Stimulated activated effector memory CD8-positive, alpha-beta T cell treated with anti-CD3 and anti-CD28 coated beads, Interleukin-12 subunit alpha, Interleukin-12 subunit beta, amount 100 ng/mL, for 72 hours (primary cell): Measurements from ENCODE around the gene SMAD7.

Experiments used
- ATAC-seq: fragments of 150-1000 bp; cut with Tn5 transposase; 2 replicates; pipeline ENCODE4 v1.10.0; 2021
- DNase-seq, 2 donors: peaks; one replicate each; pipeline ENCODE4 v3.0.0; 2021 to 2022; ENCODE audit warnings: low spot score in 2 of 2
- H3K27ac Mint-ChIP-seq: one replicate; pipeline ENCODE4 v1.8.0; 2022; ENCODE audit warnings: mild to moderate bottlenecking, mixed read lengths
- H3K36me3 Mint-ChIP-seq: one replicate; pipeline ENCODE4 v1.8.0; 2022; ENCODE audit warnings: mild to moderate bottlenecking, mixed read lengths
- H3K4me1 Mint-ChIP-seq: one replicate; pipeline ENCODE4 v1.8.0; 2022; ENCODE audit warnings: mixed read lengths
- H3K4me3 Mint-ChIP-seq: one replicate; pipeline ENCODE4 v1.8.0; 2022; ENCODE audit warnings: mild to moderate bottlenecking, mixed read lengths
- H3K9me3 Mint-ChIP-seq: one replicate; pipeline ENCODE4 v1.8.0; 2022; ENCODE audit warnings: mixed read lengths

SMAD7 gene

GRCh38 chr18:48990481-48991318 lies 39.9 kb upstream of the SMAD7 start:
- Mint-ChIP-seq H3K4me3 (no peak overlapping the region), H3K4me1 (peaks cover 16% of the 10 kb centered on the region), H3K36me3 (no peaks in the 10 kb centered on the region), H3K27ac (peak overlapping the region; percentile 43), H3K9me3 (no peaks in the 10 kb centered on the region)
- ATAC-seq = no peak
- DNase-seq = no peak

DNA sequence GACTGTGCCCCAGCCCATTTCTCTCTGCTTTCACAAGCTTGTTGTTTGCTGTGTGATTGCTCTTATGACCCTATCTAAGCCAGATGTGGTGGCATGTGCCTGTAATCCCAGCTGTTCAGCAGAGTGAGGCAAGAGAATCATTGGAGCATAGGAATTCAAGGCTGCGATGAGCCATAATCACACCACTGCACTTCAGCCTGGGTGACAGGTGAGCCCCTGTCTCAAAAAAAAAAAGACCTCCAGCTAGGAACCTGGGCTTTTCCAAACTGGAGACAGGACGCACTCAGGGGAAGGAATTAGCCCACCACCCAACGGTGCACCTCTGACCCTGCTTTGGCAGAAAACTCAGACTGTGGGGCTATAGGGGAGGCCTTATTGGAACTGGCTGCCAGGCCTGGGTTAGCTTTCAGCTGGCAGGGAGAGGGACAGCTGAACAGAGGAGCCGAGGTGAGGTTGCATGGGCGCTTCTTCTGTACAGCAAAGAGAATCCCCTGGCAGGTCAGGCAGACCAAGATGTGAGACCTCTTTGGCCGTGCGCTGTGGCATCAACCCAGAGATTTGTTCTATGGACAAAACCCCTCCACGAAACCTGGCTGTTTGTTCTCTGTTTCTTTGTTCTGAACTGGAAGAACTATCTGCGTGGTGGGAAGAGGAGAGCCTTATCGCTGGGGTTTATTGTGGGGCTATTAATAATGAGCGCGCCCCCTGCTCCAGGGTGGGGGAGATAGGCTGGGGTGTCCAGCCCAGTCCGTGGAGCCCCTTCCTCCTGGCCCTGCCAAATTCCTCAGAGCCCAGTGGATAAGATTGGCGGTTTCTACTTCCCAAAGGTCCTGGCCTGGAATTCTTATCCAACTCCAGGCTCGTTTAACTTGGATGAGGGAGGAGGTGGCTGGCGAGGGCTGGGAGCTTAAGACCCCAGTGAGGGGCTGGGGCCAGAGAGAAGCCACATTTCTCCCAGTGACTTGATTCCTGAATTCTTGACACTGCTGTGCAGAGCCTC lies 38.8 kb upstream of the SMAD7 start:
- H3K27ac Mint-ChIP-seq = peak overlapping the region; percentile 43
- no peaks in the 10 kb centered on the region for H3K9me3 Mint-ChIP-seq
- no peak overlapping the region for H3K4me3 Mint-ChIP-seq
- DNase-seq = no peak
- H3K4me1 Mint-ChIP-seq = peaks cover 16% of the 10 kb centered on the region
- no peaks in the 10 kb centered on the region for H3K36me3 Mint-ChIP-seq
- ATAC-seq = no peak

DNA sequence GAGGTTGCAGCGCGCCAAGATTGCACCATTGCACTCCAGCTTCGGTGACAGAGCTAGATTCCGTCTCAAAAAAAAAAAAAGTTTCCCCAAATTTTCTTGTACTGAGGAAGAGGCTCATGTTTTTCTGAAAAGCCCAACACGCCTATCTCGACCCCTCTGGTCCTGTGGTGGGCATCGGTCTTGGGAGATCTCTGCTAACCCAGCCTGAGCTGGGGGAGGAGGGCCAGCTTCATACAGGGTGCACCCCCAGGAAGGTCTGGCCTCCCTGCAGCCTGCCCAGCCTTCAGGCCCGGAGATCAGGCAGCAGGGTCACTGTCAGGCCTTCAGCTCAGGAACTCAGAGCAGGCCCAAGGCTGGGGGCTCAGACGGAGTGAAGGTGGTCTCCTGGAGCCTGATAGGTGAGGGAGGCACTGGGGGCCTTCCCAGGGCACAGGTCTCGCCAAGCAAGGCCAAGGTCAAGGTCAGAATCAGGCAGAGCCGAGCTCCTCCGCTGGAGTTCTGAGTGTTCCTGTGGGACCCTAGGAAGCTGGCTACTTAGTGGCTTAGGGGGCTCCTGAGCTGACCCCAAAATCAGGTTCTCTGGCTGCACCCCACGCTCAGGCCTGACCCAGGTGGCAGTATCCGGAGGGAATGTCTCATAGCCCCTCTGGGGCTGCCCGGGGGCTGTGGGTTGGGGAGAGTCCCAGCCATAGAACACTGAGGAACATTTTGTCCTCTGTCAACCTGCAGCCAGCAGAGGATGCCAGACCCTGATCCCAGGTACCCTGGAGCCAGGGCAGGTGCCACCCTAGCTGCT lies 37.9 kb upstream of the SMAD7 start:
- DNase-seq (no peak), ATAC-seq (no peak)
- Mint-ChIP-seq H3K4me1 (peaks cover 16% of the 10 kb centered on the region), H3K4me3 (no peak overlapping the region), H3K9me3 (no peaks in the 10 kb centered on the region), H3K36me3 (no peaks in the 10 kb centered on the region), H3K27ac (no peak overlapping the region)

GRCh38 chr18:48987821-48988220 lies 37.1 kb upstream of the SMAD7 start:
- H3K36me3 Mint-ChIP-seq = no peaks in the 10 kb centered on the region
- no peak overlapping the region for H3K4me3 Mint-ChIP-seq
- no peaks in the 10 kb centered on the region for H3K9me3 Mint-ChIP-seq
- peaks cover 14% of the 10 kb centered on the region for H3K4me1 Mint-ChIP-seq
- H3K27ac Mint-ChIP-seq = no peak overlapping the region
- ATAC-seq = no peak
- DNase-seq = no peak

GRCh38 chr18:48986851-48987761 lies 36.3 kb upstream of the SMAD7 start:
- ATAC-seq (no peak), DNase-seq (no peak)
- Mint-ChIP-seq H3K9me3 (no peaks in the 10 kb centered on the region), H3K27ac (no peak overlapping the region), H3K4me1 (peaks cover 12% of the 10 kb centered on the region), H3K4me3 (no peak overlapping the region), H3K36me3 (no peaks in the 10 kb centered on the region)

DNA sequence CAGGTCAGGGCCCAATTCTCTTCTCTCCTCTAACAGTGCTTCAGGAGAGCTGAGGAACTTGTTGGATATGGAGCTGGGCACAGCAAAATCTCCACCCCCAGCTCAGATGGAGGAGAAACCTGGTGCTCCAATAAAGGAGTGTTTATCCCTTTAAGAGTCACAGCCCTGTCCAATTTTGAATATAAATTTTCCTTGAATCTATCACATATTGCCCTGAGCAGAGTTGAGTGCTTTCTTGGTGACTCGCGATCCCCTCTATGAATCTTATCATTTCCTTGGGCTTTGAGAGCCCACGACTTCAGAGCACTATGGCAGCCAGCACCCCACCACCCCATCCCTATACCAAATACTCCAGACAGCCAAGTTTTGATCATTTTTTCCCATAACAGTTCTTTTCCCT lies 34.4 kb upstream of the SMAD7 start:
- Mint-ChIP-seq H3K9me3 (no peaks in the 10 kb centered on the region), H3K36me3 (no peaks in the 10 kb centered on the region), H3K27ac (no peak overlapping the region), H3K4me3 (no peak overlapping the region), H3K4me1 (peaks cover 9% of the 10 kb centered on the region)
- no peak for ATAC-seq
- no peak for DNase-seq

DNA sequence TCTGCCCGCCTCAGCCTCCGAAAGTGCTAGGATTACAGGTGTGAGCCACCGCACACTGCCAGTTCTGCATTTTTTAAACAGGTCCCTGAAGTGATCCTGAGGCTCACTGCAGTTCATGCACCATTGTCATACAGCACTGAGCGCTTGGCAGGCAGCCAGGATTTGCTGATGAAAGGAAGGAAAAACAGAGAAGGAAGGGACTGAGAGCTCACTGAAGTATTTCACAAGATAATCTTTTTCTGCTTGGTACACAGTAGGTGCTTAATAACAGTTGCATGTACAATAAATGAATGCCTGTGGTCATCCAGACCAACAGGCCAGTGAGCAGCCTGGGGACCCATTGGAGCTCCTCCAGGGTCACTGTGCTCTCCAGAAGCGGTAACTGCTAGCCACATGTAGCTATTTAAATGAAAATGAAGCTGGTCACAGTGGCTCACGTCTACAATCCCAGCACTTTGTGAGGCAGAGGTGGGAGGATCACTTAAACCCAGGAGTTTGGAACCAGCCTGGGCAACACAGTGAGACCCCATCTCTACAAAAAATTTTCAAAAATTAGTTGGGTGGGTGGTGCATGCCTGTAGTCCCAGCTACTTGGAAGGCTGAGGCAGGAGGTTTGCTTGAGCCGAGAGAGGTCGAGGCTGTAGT lies 33.1 kb upstream of the SMAD7 start:
- no peak overlapping the region for H3K4me3 Mint-ChIP-seq
- H3K27ac Mint-ChIP-seq = no peak overlapping the region
- peaks cover 20% of the 10 kb centered on the region for H3K4me1 Mint-ChIP-seq
- no peaks in the 10 kb centered on the region for H3K9me3 Mint-ChIP-seq
- no peak for ATAC-seq
- DNase-seq = no peak
- peaks cover 5% of the 10 kb centered on the region for H3K36me3 Mint-ChIP-seq

- H3K4me1 Mint-ChIP-seq = peaks cover 28% of the 10 kb centered on the region
- no peaks in the 10 kb centered on the region for H3K9me3 Mint-ChIP-seq
- peaks cover 5% of the 10 kb centered on the region for H3K36me3 Mint-ChIP-seq
- DNase-seq = no peak
- no peak for ATAC-seq
- no peak overlapping the region for H3K4me3 Mint-ChIP-seq
- H3K27ac Mint-ChIP-seq = no peak overlapping the region
Measured at GRCh38 chr18:48982266-48982665, 31.5 kb upstream of the SMAD7 start.

DNA sequence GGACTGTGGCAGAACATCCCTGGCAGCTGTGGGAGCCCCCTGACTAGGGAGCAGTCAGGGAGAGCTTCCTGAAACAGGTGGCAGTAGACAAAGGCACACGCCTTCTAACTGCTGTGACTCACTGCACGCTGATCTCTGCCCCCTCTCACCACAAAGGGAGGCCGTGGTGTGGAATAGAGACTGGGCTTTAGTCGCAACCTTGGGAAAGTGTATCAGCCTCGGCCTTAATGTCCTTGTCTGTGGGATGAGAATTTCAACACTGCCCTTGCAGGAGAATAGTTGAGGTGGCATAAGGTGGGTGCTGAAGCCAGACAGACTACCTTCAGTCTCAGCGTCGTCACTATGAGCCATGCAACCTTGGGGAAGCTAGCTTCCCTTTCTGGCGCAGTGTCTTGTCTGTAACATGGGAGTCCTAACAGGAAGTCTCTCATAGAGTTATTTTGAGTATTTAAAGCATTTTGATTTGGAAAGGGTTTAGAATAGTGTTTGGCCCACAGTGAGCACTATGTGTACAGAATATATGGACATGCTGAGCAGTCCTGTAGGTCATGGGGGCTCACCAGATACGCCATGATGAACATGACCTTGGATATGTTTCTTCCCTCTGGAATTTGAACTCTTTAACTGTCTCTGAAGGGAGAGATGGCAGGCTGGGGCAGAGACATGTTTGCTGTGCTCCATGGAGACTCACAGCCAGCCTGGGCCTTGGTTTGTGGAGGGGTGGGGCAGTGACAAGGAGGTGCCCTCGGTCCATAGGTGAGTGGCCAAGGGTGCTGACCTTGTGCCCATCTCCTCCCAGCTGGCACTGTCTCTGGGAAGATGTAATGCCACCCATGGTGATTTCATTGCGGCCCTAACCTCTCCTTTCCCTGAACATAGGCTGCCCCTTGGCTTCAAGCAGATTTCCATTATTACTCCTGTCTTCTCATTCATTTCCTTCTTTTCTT lies 29.5 kb upstream of the SMAD7 start:
- Mint-ChIP-seq H3K4me1 (peaks cover 38% of the 10 kb centered on the region), H3K27ac (peak overlapping the region; percentile 80), H3K9me3 (no peaks in the 10 kb centered on the region), H3K36me3 (peaks cover 5% of the 10 kb centered on the region), H3K4me3 (no peak overlapping the region)
- ATAC-seq (no peak), DNase-seq (no peak)

GRCh38 chr18:48977914-48978313 lies 27.1 kb upstream of the SMAD7 start:
- H3K4me1 Mint-ChIP-seq = peaks cover 50% of the 10 kb centered on the region
- peaks cover 5% of the 10 kb centered on the region for H3K36me3 Mint-ChIP-seq
- no peak for DNase-seq
- H3K4me3 Mint-ChIP-seq = no peak overlapping the region
- no peak overlapping the region for H3K27ac Mint-ChIP-seq
- no peaks in the 10 kb centered on the region for H3K9me3 Mint-ChIP-seq
- no peak for ATAC-seq

DNA sequence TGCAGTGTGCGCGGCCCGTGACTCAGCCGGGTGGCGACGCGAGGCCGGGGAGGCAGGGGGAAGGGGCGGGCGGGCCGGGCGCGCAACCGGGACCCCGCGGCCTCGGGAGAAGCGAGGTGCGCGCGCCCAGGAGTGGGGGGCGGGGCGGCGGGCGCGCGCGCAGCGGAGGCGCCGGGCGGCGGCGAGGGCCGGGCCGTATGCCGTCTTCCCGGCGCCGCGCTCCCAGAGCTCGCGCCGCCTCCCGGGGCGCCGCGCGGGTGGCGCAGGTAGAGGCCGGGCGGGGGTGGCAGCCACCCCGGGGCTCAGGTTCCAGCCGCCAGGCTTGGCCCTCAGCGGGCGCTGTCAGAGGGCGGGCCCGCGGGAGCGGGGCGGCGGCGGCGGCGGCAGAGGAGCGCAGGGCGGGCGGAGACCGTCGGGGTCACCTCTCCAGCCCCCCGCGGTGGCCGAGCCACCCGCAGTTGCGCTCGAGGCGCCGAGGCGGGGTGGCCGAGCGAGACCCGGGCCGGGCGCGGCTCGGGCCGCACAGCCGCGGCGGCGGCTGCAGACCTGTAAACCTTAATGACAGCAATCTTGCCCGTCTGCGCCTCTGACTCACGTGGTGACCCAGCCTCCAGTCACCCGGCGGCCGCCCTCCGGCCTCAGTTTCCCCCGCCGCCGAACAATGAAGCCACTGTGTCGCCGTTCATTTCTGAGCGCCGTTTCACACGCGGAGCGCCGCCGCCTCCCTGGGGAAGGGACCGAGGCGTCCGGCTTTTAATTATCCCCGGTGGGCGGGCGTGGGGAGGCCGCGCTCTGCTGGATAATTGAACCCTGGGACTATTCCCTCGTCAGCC lies 25.3 kb upstream of the SMAD7 start:
- Mint-ChIP-seq H3K4me3 (peak overlapping the region; percentile 71), H3K36me3 (peaks cover 5% of the 10 kb centered on the region), H3K4me1 (peaks cover 43% of the 10 kb centered on the region), H3K27ac (no peak overlapping the region), H3K9me3 (no peaks in the 10 kb centered on the region)
- DNase-seq (peak; percentile 35 to 70), ATAC-seq (peak; percentile 86)

- peaks cover 5% of the 10 kb centered on the region for H3K36me3 Mint-ChIP-seq
- H3K4me3 Mint-ChIP-seq = peak overlapping the region; percentile 42
- no peak for DNase-seq
- H3K9me3 Mint-ChIP-seq = no peaks in the 10 kb centered on the region
- H3K27ac Mint-ChIP-seq = no peak overlapping the region
- ATAC-seq = peak; percentile 1
- H3K4me1 Mint-ChIP-seq = peaks cover 43% of the 10 kb centered on the region
Measured at GRCh38 chr18:48975120-48975816, 24.5 kb upstream of the SMAD7 start.
